ENCODE data around the gene GRN.

DNA sequence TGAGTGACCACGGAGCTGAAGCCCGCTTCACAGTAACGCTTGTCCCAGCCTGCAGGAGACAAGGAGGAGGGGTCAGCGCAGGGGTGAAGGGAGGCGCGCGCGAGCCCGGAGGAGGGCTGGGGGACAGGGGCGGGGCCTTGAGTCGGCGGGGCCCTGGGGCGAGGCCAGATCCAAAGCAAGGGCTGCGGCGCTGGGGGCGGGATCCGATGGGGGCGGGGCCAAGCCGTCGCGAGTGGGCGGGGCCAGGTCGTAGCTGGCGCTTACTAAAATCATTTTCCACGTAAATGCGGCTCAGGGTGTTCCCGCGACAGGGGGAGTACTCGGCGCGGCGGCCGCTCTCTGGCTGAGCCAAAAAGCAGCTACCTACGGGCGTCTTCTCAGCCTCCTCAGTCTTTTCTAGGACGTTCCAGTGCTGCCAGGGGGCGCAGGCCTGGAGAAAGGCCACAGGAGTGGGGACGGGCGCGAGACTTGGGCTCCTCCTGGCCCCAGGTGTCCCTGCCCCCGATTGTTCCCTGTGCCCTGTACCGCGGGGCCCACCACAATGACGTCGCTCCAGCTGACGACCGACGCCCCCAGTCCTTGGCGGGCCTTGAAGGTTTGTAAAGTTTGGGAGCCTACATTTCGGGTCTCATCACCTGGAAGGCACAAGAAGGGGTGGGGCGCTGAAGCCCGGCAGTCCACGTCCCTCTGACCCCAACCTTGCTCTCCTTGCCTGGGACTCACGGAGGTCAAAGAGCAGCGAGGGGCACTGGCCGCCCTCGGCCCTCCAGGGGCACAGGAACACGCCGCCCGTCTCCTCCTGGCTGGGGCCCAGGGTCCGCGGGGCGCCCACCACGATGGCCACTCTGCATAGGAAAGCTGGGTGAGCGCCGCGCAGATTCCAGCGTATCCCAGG, 40.4 kb downstream of the GRN start:
- TF ChIP-seq, protein P1, sequence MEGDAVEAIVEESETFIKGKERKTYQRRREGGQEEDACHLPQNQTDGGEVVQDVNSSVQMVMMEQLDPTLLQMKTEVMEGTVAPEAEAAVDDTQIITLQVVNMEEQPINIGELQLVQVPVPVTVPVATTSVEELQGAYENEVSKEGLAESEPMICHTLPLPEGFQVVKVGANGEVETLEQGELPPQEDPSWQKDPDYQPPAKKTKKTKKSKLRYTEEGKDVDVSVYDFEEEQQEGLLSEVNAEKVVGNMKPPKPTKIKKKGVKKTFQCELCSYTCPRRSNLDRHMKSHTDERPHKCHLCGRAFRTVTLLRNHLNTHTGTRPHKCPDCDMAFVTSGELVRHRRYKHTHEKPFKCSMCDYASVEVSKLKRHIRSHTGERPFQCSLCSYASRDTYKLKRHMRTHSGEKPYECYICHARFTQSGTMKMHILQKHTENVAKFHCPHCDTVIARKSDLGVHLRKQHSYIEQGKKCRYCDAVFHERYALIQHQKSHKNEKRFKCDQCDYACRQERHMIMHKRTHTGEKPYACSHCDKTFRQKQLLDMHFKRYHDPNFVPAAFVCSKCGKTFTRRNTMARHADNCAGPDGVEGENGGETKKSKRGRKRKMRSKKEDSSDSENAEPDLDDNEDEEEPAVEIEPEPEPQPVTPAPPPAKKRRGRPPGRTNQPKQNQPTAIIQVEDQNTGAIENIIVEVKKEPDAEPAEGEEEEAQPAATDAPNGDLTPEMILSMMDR (IDR thresholded peaks at IDR 0.05; ENCODE audit: low read depth, low read length, poor library complexity, severe bottlenecking), result peak; percentile 4
- TF ChIP-seq EZH2phosphoT487 (IDR thresholded peaks at IDR 0.05; ENCODE audit: borderline replicate concordance, low read length), result no peak
